HG03097 (cell line): ENCODE measurements around the gene ELAVL2.

ENCODE experiments used
- ATAC-seq: cut with Tn5 transposase; IDR thresholded peaks from one replicate; pipeline ENCODE4 v1.9.1; 2021; ENCODE audit not compliant: unreplicated experiment, low FRiP score

ELAVL2 gene

DNA sequence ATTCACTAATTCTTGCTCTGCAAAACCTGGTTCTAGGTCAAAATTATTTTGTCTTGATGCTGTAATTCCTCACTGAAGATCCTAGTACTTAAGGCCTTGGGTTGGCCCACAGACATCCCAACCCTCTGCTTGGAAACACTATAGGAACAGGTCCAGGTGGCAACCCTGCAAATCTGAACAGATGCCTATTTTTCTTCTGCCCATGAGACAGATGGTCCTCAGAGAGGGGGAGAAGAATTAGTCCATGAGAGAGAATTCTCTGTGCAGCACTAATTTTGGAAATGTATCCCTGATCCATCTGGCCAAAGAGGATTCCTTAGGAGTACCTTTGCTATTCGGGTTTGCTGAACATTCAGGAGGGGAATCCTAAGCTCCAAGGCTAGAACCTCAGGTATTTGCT, 156.3 kb downstream of the ELAVL2 start:
- no peak for ATAC-seq

DNA sequence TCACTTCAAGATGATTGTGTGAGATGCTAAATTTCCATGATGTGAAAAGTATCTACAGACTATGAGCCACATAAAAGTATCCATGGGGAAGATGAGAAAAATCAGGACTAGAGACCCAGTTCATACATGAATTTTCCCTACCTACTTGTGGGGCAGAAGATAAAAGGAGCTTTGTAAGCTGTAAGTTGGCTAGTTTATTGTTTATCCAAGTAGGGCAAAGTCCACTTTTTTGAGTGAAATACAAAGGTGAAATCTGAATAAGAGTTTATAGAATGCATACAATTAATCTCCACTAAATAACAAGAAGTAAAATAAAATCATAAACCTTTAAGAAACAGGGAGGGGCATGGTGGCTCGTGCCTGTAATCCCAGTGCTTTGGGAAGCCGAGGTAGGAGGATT, 160.4 kb downstream of the ELAVL2 start:
- ATAC-seq, result no peak

DNA sequence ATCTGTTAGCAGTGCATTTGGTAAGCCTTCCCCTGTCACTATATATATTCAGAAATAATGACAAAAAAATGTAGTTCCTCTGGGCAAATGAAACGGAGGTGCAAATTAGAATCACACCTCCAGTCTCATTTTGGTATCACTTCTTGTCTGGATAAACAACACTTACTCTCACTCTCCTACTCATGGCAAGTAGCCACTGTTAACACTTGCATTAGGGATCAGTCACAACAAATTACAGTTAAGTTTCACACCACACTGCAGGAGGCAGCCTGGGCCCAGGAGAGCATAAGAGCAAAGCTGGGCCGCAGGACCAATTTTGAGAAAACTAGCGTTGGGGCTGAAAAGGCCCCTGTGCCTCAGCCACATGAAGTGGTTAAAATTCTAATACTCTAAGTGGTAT, 161.0 kb downstream of the ELAVL2 start:
- ATAC-seq, result no peak

DNA sequence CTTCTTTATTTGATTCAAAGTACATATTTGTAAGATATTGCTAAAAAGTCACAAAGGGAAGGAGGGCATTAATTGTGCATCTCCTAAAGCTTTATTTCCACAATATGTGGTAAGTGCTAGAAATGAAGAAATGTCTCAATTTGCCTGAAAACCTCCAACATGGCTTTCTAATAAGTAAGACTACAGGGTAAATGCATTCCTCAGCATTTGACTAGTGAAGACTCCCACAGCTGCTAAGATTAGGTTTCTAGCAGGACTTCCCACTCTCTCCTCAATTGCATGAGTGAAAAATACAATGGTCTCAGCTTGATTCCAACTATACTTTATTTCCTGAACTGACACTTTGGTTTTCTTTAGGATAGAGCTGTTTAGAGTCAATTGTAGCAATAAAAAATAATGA, 162.1 kb downstream of the ELAVL2 start:
- ATAC-seq, result no peak

DNA sequence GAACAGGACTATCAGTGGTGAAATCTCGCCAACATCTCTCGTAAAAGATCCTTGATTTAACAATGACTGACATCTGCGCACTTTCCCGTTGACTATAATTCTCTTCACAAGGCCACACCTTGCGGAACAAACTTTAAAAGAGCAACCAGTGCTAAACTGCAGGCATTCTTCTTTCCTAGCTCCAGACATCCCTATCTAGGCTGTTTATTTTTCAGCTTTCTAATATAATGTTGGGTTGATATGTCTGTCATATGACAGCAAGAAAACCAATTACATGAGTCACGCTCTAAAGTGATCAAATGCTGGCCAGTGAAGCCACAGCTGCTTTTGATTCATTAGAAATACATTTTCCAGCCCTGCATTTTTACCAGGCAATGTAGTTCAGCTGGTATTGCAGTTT, 162.5 kb downstream of the ELAVL2 start:
- no peak for ATAC-seq

DNA sequence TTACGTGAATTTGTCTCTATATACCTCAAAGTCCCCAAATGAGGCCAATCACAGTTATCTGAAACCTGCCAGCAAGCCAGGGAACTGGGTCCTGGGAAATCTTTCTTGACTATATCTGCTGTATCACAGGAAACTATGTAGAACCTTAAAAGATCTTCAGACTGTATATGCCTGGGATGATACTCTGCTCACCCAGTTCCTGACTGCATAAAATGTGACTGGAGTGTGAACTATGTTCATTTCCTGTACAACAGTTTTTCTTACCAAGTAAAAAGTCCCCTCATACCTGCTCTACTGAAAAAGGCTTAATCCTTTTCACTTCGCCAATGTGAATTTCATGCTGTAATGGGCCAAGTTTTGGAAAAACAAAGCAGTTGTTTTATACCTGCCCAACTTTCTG, 162.9 kb downstream of the ELAVL2 start:
- no peak for ATAC-seq

DNA sequence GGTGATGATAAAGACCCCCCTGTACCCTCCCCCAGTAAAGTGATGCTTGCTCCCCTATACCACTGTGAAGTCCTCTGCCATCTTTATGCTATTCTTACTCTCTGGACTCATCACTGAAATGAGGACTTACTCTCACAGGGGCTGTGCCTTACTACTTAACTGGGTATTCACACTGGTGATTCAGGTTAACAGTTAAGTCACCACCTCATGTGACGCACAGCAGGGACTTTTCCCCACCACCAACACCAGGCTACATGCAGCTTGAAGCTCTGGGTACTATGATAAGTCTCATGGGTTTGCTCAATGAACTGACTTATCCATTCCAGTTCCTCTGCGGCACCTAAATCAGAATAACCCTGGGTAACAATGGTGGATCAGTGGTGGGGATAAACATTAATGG, 163.7 kb downstream of the ELAVL2 start:
- no peak for ATAC-seq

DNA sequence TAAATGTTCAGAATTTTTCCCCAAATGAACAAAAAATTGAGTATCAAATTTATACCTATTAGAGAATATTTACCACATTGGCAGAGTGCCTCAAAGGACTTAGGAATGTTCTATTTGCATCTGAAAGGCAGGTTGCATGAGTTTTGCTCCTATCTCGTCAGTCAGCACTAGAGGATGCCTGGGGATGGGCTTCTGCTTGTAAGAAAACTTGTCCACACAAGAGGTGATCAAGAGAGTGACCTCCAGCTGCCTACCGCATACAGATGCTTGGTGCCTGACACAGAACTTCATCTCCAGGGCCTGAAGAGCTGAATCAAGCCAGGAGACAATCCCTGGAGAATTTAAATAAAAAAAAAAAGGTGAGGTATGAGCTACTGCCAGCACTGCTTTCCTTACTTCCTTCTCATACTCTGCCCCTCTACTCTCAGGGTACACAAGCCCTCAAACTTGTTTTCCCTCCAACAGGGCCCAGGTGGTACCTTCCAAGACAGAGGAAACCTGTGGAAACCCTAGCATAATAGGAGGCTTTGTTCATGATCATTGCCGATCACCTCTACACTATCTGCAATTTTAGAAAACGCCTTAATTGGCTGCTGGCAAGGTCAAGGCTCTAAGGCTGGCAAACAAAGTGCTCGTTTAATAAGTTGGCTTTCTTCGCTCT, 166.6 kb downstream of the ELAVL2 start:
- no peak for ATAC-seq

DNA sequence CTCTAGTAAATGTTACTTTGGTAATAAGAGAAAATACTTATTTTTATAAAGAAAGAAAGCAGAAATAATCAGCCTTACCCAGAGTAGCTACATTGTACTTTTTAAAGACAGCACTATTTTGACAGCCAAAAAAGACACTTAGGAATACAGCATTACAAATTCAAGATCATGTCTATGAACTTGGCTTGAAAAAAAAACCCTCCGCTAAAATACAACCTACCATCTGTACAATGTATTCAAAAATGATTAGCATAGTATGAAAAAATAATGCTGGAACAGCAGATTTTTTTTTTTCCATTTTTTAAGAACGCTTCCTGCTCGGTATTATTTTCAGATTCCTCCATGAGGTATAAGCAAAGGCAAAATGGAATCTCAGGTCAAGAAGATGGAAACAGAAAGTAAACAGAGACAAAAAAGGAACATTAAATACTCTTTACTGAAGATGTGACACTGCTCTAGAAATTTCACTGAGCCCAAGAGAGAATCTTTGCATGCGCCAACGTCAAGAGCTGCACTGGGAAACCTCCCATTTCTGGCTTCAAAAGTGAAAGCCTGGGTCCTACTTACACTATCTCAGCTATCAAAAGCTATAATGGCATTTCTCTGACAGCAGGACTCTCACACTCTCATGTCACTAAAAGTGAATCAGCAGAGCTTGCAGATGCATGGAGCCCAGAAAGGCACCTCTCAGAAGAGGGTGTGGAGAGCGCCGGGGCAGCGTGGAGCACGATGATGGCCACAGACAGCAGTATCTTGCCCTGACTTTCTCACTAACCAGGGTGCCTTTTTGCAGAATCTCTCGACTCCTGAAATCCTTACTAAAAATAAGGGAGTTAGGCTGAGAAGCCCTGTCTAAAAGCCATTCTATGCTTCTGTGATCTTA, 167.4 kb downstream of the ELAVL2 start:
- no peak for ATAC-seq

DNA sequence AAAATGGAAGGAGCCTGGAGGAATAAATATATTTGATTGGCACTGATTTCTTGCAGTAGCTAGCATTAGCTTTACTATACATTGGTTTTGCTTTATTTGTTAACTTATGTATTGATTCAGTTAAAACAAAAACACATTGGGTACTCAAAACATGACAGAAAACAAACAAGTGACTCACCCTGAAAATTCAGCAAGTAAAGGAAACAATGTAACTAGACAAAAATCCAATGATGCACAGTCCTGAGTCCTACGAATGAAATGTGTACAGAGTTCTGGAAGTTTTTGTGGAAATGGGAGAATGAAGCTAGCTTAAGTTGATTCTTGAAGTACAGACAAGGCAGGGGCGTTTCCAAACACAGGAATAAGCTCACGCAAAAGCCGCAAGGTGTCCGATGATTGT, 175.0 kb downstream of the ELAVL2 start:
- no peak for ATAC-seq

DNA sequence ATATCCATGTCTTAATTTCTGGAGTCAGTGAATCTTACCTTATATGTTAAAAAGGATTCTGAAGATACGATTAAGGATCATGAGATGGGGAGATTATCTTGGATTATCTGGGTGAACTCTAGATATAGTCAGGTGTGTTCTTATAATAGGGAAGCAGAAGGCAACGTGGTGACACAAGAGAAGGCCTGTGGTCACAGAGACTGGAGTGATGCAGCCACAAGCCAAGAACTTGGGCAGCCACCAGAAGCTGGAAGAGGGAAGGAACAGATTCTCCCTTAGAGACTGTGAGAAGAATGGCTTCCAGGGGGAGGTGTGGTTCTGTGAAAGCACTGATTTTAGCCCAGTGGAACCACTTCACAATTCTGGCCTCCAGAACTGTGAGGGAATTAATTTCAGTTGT, 177.4 kb downstream of the ELAVL2 start:
- ATAC-seq, result no peak

DNA sequence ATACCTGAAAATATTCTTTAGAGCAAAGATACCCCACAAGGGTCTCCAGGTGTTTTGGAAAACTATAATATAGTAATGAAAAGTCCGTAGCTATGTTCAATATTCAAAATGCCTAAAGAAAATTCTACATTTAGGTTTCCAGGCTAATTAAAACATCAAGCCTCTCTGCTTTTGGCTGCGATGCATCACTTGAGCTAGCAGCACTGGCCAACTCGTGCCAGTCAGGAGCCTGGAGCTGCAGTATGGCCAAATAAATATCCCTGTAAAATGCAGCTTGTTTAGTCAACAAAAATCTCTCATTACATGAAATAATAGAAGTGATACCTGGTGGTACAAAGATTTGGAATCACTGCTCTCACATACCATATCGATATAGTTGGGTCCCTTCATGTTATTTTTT, 181.1 kb downstream of the ELAVL2 start:
- ATAC-seq, result no peak

DNA sequence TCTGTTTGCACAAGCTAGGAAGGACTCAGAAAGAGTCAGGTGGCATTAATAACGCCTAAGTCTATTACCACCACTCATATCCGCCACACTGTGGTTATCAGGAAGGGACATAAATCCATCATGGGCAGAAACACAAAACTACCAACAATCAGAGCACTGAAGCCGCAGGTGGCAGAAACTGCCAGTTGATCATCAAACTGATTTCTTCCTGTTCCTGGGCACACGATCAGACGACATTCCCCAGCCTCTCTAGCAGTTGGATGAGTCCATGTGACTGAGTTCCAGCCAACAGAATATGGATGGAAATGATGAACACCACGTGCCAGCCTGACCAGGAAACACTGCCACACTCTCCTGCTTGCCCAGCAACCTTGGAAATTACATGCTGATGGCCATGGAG, 181.7 kb downstream of the ELAVL2 start:
- ATAC-seq, result no peak

DNA sequence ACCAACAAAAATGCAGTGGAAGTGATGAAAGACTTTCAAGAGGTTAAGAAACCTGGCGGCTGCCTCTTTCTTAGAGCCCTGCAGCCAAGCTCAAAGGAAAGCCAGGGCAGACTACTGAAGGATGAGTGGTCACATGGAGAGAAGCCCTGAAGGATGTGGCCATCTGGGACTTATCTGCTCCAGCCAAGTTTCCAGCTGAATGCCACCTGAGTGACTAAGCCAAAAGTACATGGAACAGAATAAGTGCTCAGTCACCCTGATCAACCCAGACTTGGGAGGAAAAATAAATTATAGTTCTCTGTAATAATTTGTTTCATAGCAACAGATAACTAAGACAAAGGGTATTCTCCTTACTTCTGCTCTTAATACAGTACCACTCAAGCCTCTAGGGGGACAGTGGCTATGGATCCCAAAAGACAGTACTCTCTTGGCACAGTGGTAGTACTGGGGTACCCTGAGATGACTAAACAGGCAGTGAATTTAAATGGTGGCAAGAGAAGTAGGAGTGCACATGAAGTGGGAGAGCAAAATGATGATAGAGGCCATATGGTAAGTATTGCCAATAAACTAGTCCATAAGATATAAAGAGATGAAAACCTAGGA, 182.3 kb downstream of the ELAVL2 start:
- no peak for ATAC-seq
